Caco-2 (cell line): ENCODE data around the gene CFAP20. TPM values are rescaled to one million over a fixed set of nuclear protein-coding genes. Genes with fewer than 3 reads are reported as not detected.

Source experiments
- BruUV-seq: library from RNA; stranded (reverse); fragments of 400-500 nt; replicated peaks from 2 replicates; lab custom pipeline; 2021; lab: Mats Ljungman, UMichigan
- CTCF ChIA-PET: fragments of 300-600 bp; sonication (Branson Sonifier 250); formaldehyde crosslinking; loops from one replicate; lab custom pipeline; 2022; ENCODE audit warnings: antibody characterized with exemption; lab: Charles Lee
- POLR2A ChIA-PET: fragments of 300-600 bp; sonication (Branson Sonifier 250); formaldehyde crosslinking; loops from one replicate; lab custom pipeline; 2022; ENCODE audit warnings: antibody characterized with exemption; lab: Charles Lee
- DNase-seq, 2 experiments: peaks; one replicate each; pipeline versions ENCODE4 v3.0.0 to v3.0.0-alpha.2; 2020 to 2022
- H3K27me3 ChIP-seq: replicated peaks from 2 replicates; pipeline ENCODE4 v1.6.0; 2011; ENCODE audit warnings: low read length; ENCODE audit not compliant: control insufficient read depth, insufficient read depth
- H3K36me3 ChIP-seq: 2 replicates; pipeline ENCODE4 v1.5.1; 2011; ENCODE audit warnings: low read length; ENCODE audit not compliant: control insufficient read depth, insufficient read depth
- H3K4me1 ChIP-seq: fragments of 250-450 bp; sonication (Bioruptor Pico); 2 replicates; pipeline ENCODE4 v1.5.1; 2020; ENCODE audit warnings: mild to moderate bottlenecking
- H3K4me3 ChIP-seq: 2 replicates; pipeline ENCODE4 v1.5.1; 2011; ENCODE audit warnings: low read depth, mild to moderate bottlenecking, control low read depth, low read length
- H3K9me3 ChIP-seq: fragments of 250-450 bp; sonication (Bioruptor Pico); 2 replicates; pipeline ENCODE4 v1.5.1; 2020; ENCODE audit warnings: mild to moderate bottlenecking, moderate library complexity
- H3K27ac Mint-ChIP-seq: one replicate; pipeline ENCODE4 v1.8.0; 2022; ENCODE audit warnings: mixed read lengths; ENCODE audit not compliant: unreplicated experiment
- H3K27me3 Mint-ChIP-seq: one replicate; pipeline ENCODE4 v1.8.0; 2022; ENCODE audit warnings: mixed read lengths; ENCODE audit not compliant: insufficient read depth, unreplicated experiment
- H3K36me3 Mint-ChIP-seq: one replicate; pipeline ENCODE4 v1.8.0; 2022; ENCODE audit warnings: mild to moderate bottlenecking, mixed read lengths; ENCODE audit not compliant: insufficient read depth, unreplicated experiment
- H3K4me1 Mint-ChIP-seq: one replicate; pipeline ENCODE4 v1.8.0; 2022; ENCODE audit warnings: low read depth, mixed read lengths; ENCODE audit not compliant: unreplicated experiment
- H3K4me3 Mint-ChIP-seq: one replicate; pipeline ENCODE4 v1.8.0; 2022; ENCODE audit warnings: mild to moderate bottlenecking, moderate library complexity, mixed read lengths; ENCODE audit not compliant: unreplicated experiment
- H3K9me3 Mint-ChIP-seq: one replicate; pipeline ENCODE4 v1.8.0; 2022; ENCODE audit warnings: mixed read lengths; ENCODE audit not compliant: unreplicated experiment
- intact Hi-C: fragments of 100-400 bp; cut with micrococcal nuclease; formaldehyde crosslinking; loops from one replicate; pipeline ENCODE4 v1.10.0; 2022; ENCODE audit not compliant: unreplicated experiment
- total RNA-seq: library from RNA; stranded (reverse); gene quantifications from 2 replicates; pipeline ENCODE4 v1.2.3, GENCODE V29; 2022
- TF ChIP-seq, protein P1 (sequence below), 2 experiments: fragments of 200-600 bp in 1 of 2; IDR thresholded peaks; 1 replicate in 1 of 2; 2 replicates in 1 of 2; pipeline versions ENCODE4 v1.5.1 to v1.8.0; 2011 to 2022; ENCODE audit warnings: antibody characterized with exemption in 1 of 2, control low read depth in 1 of 2, inconsistent platforms in 1 of 2, low read depth in 1 of 2, low read length in 1 of 2, mild to moderate bottlenecking in 1 of 2, moderate library complexity in 1 of 2; ENCODE audit not compliant: insufficient read depth in 1 of 2, severe bottlenecking in 1 of 2, unreplicated experiment in 1 of 2

CFAP20 gene
- total RNA-seq, 1 experiment from 2014 or later = 73.2 TPM

DNA sequence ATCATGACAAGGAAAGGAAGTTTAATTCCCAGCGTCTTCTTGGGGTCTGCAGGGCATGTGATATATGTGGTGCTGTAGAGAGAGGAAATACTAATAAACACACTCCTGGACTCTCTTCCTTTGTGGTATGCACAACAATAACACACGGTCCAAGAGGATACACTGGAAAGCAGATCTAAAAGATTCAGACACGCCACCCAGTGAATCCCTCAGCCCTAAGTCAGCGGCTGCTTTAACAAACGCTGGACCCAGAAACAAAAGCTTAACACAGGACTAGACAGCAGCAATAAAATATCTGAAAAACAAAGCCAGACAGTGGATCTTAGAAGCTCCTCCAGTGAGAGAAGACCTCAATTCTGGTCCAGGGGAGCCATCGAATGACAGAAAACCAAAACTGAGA is 13.1 kb downstream of the CFAP20 start:
- peaks cover 45% of the 10 kb centered on the region for H3K36me3 Mint-ChIP-seq
- no TSS peak for BruUV-seq
- POLR2A ChIA-PET = no interaction called here

DNA sequence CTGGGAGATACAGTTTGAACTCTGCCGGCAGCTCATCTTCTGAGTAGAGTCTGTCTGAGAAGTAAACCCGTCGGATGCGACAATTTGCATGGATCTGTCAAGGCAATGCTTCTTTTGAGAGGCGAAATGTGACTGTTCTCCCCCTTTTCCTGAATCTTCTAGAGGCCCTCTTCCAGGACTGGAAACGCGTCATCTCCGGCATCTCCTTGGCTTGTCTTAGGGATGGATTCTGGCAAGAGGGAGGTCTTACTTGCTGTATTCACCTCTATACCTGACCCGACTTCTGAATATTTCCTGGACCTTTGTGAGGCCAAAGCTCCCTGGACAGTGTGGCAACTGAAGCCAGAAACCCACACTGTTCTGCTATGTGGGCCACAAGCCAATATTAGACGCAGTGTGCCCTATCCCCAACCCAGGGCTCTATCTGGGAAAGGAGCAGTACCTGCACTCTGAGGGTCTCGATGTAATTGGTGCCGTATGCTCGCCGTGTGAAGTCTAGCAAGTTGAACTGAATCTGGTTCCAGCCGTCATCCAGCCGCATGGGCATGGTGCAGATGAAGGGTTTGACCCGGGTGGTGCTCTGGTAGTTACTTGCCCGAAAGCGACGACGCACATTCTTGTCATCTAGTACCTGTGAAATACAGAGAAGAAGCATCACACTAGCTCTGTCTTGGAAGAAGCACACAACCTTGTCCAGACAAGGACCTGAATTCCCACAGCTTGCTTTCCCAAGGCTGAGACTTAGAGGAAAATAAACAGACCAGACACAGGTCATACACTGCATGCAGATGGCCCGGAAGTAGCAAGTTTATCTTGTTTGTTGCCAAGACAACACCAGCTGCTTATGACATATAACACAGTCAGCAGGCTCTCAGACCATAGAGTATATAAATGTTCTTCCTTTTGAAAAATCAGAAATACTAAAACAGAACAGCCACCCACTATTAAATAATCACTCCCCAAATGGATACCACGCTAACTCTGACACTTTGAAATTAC is 14.1 kb downstream of the CFAP20 start:
- BruUV-seq = no TSS peak
- DNase-seq = no peak
- ChIA-PET CTCF (interaction anchor here (0.6 kb wide), 1 partner anchor 13 kb away, joined by 3 read pairs; no protein-coding TSS in a partner anchor), POLR2A (no interaction called here)
- no peak overlapping the region for H3K27ac Mint-ChIP-seq
- Histone ChIP-seq H3K9me3 (no peaks in the 10 kb centered on the region), H3K4me3 (no peak overlapping the region), H3K36me3 (peaks cover 5% of the 10 kb centered on the region), H3K4me1 (peaks cover 6% of the 10 kb centered on the region; the same call in 1 of the 2 replicates), H3K27me3 (no peaks in the 10 kb centered on the region)
- H3K4me3 Mint-ChIP-seq = no peak overlapping the region
- H3K36me3 Mint-ChIP-seq = peaks cover 45% of the 10 kb centered on the region
- TF ChIP-seq, protein P1, sequence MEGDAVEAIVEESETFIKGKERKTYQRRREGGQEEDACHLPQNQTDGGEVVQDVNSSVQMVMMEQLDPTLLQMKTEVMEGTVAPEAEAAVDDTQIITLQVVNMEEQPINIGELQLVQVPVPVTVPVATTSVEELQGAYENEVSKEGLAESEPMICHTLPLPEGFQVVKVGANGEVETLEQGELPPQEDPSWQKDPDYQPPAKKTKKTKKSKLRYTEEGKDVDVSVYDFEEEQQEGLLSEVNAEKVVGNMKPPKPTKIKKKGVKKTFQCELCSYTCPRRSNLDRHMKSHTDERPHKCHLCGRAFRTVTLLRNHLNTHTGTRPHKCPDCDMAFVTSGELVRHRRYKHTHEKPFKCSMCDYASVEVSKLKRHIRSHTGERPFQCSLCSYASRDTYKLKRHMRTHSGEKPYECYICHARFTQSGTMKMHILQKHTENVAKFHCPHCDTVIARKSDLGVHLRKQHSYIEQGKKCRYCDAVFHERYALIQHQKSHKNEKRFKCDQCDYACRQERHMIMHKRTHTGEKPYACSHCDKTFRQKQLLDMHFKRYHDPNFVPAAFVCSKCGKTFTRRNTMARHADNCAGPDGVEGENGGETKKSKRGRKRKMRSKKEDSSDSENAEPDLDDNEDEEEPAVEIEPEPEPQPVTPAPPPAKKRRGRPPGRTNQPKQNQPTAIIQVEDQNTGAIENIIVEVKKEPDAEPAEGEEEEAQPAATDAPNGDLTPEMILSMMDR (IDR thresholded peaks at IDR 0.05; ENCODE audit: insufficient read depth in 1 of 2, low read depth in 1 of 2, low read length in 1 of 2, severe bottlenecking in 1 of 2, unreplicated experiment in 1 of 2) = no peak
- H3K4me1 Mint-ChIP-seq = peaks cover 11% of the 10 kb centered on the region
- no peaks in the 10 kb centered on the region for H3K9me3 Mint-ChIP-seq
- intact Hi-C loops = no loop called here
- no peaks in the 10 kb centered on the region for H3K27me3 Mint-ChIP-seq

More for the DNA sequence above, 13.1 kb downstream of the CFAP20 start:
- H3K4me1 ChIP-seq = peaks cover 16% of the 10 kb centered on the region
- Mint-ChIP-seq H3K27me3 (no peaks in the 10 kb centered on the region), H3K4me1 (peaks cover 21% of the 10 kb centered on the region), H3K27ac (no peak overlapping the region), H3K4me3 (no peak overlapping the region), H3K9me3 (no peaks in the 10 kb centered on the region)
- TF ChIP-seq, protein P1 (IDR thresholded peaks at IDR 0.05; ENCODE audit: insufficient read depth in 1 of 2, low read depth in 1 of 2, low read length in 1 of 2, severe bottlenecking in 1 of 2, unreplicated experiment in 1 of 2) = no peak
- H3K27me3 ChIP-seq = no peaks in the 10 kb centered on the region
- intact Hi-C loops = no loop called here
- H3K9me3 ChIP-seq = no peaks in the 10 kb centered on the region
- H3K36me3 ChIP-seq = peaks cover 5% of the 10 kb centered on the region
- CTCF ChIA-PET = no interaction called here
- H3K4me3 ChIP-seq = no peak overlapping the region
- no peak for DNase-seq

DNA sequence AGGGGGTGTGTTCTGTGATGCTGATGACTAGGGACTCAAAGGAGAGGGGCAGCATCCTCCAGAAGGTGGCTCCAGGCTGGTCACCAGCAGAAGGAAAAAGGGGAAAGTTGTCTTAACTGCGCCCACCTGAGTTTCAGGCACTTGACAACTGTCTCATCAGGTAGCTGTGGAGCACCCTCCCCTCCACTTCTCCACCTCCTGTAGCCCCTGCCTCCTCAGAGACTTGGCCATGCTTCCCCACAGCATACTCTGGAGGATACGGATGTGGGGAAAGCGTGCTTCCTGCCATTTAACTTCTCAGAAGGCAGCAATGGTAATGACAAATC is 17.9 kb downstream of the CFAP20 start:
- ChIA-PET CTCF (no interaction called here), POLR2A (interaction anchor here (0.8 kb wide), 1 partner anchor 18 kb away, joined by 3 read pairs; the partner anchor contains the start of gene CFAP20)
- no peak overlapping the region for H3K4me3 ChIP-seq
- BruUV-seq = no TSS peak
- no peaks in the 10 kb centered on the region for H3K4me1 ChIP-seq
- H3K9me3 ChIP-seq = no peaks in the 10 kb centered on the region
- DNase-seq = no peak
- H3K27me3 Mint-ChIP-seq = no peaks in the 10 kb centered on the region
- no peaks in the 10 kb centered on the region for H3K4me1 Mint-ChIP-seq
- H3K27me3 ChIP-seq = no peaks in the 10 kb centered on the region
- no peaks in the 10 kb centered on the region for H3K9me3 Mint-ChIP-seq
- peaks cover 5% of the 10 kb centered on the region for H3K36me3 ChIP-seq
- no peak overlapping the region for H3K27ac Mint-ChIP-seq
- peaks cover 30% of the 10 kb centered on the region for H3K36me3 Mint-ChIP-seq
- no peak overlapping the region for H3K4me3 Mint-ChIP-seq
- intact Hi-C loops = no loop called here
- TF ChIP-seq, protein P1 (IDR thresholded peaks at IDR 0.05; ENCODE audit: insufficient read depth in 1 of 2, low read depth in 1 of 2, low read length in 1 of 2, severe bottlenecking in 1 of 2, unreplicated experiment in 1 of 2) = no peak
